Parathyroid adenoma (tissue), 2 donors: ENCODE measurements around the gene PGLYRP1.
A peak's percentile ranks its signal among the peaks of the same experiment; 100 is the strongest.

Experiments
- H2AFZ ChIP-seq: fragments of 300-600 bp; sonication (generic); one replicate; pipeline ENCODE4 v1.7.0; 2017; ENCODE audit warnings: antibody characterized with exemption, mild to moderate bottlenecking
- H3K27ac ChIP-seq: fragments of 300-600 bp; sonication (generic); one replicate; pipeline ENCODE4 v1.7.0; 2017
- H3K27me3 ChIP-seq: fragments of 300-600 bp; sonication (generic); one replicate; pipeline ENCODE4 v1.7.0; 2017; ENCODE audit warnings: low read length; ENCODE audit not compliant: control insufficient read depth, insufficient read depth
- H3K36me3 ChIP-seq: fragments of 300-600 bp; sonication (generic); one replicate; pipeline ENCODE4 v1.7.0; 2017; ENCODE audit warnings: low read length; ENCODE audit not compliant: control insufficient read depth, insufficient read depth
- H3K4me1 ChIP-seq: fragments of 300-600 bp; sonication (generic); one replicate; pipeline ENCODE4 v1.7.0; 2017; ENCODE audit warnings: control low read depth
- H3K4me2 ChIP-seq: fragments of 300-600 bp; sonication (generic); one replicate; pipeline ENCODE4 v1.7.0; 2017; ENCODE audit warnings: low read length
- H3K4me3 ChIP-seq: fragments of 300-600 bp; sonication (generic); one replicate; pipeline ENCODE4 v1.7.0; 2017; ENCODE audit warnings: low read depth, low read length
- H3K79me2 ChIP-seq: fragments of 300-600 bp; sonication (generic); one replicate; pipeline ENCODE4 v1.7.0; 2017; ENCODE audit warnings: control low read depth
- H3K9ac ChIP-seq: fragments of 300-600 bp; sonication (generic); one replicate; pipeline ENCODE4 v1.7.0; 2017; ENCODE audit warnings: mild to moderate bottlenecking
- H3K9me3 ChIP-seq: fragments of 300-600 bp; sonication (generic); one replicate; pipeline ENCODE4 v1.7.0; 2017; ENCODE audit warnings: low read length; ENCODE audit not compliant: control insufficient read depth
- TF ChIP-seq, protein P1 (sequence below): fragments of 300-600 bp; sonication (generic); IDR thresholded peaks from one replicate; pipeline ENCODE4 v1.7.0; 2017; ENCODE audit warnings: antibody characterized with exemption, mild to moderate bottlenecking
- donor health status: primary hyperparathyroidism.

PGLYRP1 gene

DNA sequence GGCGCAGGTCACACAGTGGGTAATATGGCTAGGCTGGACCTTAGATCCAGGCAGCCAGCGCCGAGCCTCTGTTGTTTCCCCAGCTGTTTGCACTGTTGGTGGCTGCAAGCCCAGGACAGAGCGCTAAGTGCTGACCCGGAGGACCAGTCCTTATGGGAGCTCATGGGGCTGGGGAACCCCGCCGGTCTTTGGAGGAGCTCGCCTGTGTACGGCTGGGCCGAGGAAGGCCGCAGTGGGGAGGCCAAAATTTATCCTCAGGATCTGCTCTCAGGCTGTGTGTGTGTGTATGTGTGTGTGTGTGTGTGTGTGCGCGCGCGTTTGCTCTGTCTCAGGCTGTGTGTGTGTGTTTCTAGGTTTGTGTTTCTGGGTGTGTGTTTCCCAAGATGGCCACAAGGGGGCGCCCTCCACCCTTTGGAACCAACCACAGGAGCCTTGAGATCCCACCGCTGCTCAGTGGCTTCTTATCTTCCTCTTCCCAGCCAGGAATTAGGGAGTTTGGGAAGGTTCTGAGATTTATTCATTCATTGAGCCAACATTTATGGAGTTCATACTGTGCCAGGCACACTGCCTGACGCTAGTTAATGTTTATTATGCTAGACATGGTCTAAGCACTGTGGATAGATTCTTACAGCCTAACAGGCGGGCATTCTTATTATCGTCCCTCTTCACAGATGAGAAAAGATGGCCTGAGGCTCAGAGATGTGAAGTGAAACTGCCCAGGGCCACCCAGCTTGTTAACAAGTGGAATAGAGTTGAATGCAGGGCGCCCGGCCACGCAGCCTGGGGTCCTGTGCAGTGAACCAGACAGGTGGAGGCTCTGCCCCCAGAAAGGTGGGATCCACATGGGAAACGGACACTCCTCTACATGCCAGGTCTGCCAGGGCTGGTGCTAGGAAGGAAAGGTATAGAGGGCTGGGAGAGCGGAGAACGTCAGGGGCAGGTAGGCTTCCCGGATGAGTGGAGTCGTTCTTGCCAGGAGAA, 13.0 kb downstream of the PGLYRP1 start:
- TF ChIP-seq, protein P1, sequence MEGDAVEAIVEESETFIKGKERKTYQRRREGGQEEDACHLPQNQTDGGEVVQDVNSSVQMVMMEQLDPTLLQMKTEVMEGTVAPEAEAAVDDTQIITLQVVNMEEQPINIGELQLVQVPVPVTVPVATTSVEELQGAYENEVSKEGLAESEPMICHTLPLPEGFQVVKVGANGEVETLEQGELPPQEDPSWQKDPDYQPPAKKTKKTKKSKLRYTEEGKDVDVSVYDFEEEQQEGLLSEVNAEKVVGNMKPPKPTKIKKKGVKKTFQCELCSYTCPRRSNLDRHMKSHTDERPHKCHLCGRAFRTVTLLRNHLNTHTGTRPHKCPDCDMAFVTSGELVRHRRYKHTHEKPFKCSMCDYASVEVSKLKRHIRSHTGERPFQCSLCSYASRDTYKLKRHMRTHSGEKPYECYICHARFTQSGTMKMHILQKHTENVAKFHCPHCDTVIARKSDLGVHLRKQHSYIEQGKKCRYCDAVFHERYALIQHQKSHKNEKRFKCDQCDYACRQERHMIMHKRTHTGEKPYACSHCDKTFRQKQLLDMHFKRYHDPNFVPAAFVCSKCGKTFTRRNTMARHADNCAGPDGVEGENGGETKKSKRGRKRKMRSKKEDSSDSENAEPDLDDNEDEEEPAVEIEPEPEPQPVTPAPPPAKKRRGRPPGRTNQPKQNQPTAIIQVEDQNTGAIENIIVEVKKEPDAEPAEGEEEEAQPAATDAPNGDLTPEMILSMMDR: peak; percentile 92
- no peak overlapping the region for H3K27ac ChIP-seq
- peaks cover 6% of the 10 kb centered on the region for H3K79me2 ChIP-seq
- no peaks in the 10 kb centered on the region for H3K36me3 ChIP-seq
- no peak overlapping the region for H3K9ac ChIP-seq
- no peaks in the 10 kb centered on the region for H3K9me3 ChIP-seq
- H3K4me1 ChIP-seq: peaks cover 5% of the 10 kb centered on the region
- H3K4me3 ChIP-seq: no peak overlapping the region
- no peak overlapping the region for H3K4me2 ChIP-seq
- no peak overlapping the region for H2AFZ ChIP-seq
- no peaks in the 10 kb centered on the region for H3K27me3 ChIP-seq

DNA sequence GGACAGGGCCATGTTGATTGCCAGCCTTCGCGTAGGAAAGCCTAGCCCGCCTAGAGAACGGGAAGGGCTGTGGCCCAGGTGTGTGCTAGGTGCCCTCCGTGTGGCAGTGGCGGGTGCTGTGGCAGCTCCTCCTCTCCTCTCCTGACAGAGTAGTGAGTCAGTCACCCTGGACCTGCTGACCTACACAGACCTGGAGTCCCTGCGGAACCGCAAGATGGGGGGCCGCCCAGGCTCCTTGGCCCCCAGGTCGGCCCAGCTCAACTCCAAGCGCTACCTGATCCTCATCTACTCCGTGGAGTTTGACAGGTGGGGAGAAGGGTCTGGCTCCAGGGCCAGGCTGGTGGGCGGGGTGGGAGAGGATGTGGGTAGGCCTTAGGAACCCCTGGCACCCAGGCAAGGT, 16.4 kb downstream of the PGLYRP1 start:
- Histone ChIP-seq H3K27ac (no peak overlapping the region), H2AFZ (no peak overlapping the region), H3K79me2 (peaks cover 6% of the 10 kb centered on the region), H3K9ac (no peak overlapping the region), H3K4me1 (no peaks in the 10 kb centered on the region), H3K36me3 (no peaks in the 10 kb centered on the region), H3K9me3 (no peaks in the 10 kb centered on the region), H3K4me2 (no peak overlapping the region), H3K27me3 (no peaks in the 10 kb centered on the region), H3K4me3 (no peak overlapping the region)
- TF ChIP-seq, protein P1: no peak

DNA sequence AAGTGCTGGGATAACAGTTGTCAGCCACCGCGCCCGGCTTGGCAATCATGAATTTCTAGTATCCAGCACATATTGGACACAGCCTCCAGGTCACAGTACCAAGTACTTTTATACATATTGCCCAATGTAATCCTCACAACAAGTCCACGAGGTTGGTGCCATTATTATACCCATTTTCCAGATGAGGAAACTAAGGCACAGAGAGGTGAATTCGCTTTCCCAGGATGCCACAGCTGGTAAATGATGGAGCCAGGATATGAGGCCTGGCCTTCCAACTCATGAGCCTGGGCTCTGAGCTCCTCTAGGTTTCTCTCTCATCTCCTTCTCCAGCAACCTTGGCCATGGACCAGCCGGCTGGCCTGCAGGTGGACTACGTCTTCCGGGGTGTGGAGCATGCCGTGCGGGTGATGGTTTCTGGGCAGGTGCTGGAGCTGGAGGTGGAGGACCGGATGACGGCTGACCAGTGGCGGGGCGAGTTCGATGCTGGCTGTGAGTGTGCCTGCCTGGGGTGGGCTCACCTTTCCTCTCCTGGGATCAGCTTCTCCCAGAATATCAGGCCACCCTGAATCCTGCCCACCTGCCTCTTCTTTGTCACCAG, 20.1 kb downstream of the PGLYRP1 start:
- H3K4me2 ChIP-seq: no peak overlapping the region
- TF ChIP-seq, protein P1: no peak
- H3K9ac ChIP-seq: no peak overlapping the region
- no peaks in the 10 kb centered on the region for H3K27me3 ChIP-seq
- H3K36me3 ChIP-seq: no peaks in the 10 kb centered on the region
- H3K9me3 ChIP-seq: no peaks in the 10 kb centered on the region
- H3K4me1 ChIP-seq: no peaks in the 10 kb centered on the region
- no peak overlapping the region for H3K4me3 ChIP-seq
- no peak overlapping the region for H3K27ac ChIP-seq
- no peak overlapping the region for H2AFZ ChIP-seq
- peaks cover 5% of the 10 kb centered on the region for H3K79me2 ChIP-seq

DNA sequence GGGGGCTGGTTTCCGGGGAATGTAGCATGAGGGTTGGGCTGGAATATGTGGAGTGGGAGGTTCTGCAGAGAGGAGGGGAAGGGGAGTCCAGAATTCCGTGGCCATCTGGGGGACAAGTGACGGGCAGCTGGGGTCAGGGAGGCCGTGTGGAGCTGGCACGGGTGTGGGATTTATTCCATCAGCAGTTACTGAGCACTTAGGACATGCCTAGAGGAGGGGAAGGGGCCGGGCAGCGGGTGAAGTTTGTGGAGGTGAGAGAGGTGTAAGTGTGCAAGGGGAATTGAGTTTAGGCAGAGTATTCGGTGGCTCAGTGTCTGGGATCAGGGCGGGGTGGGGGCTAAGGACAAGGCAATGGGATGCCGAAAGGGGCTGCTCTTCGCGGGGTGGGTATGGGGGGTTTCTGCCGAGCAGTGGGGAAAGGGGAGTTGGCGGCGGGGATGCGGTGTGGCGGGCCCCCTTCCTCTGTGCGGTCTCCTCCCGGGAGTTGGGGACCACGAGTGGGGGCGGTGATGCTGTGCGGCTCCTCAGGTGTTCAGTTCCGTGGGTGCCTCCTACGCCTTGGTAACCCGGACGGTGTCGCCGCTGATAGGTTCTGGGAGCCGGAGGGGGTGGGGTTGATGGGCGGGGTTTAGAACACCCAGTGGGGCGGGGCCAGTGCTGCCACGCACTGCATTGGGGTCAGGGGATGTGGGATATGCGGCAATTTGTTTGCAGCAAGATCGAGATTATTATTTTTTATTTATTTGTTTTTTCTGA, 22.2 kb downstream of the PGLYRP1 start:
- no peak overlapping the region for H3K4me2 ChIP-seq
- no peak overlapping the region for H3K27ac ChIP-seq
- no peaks in the 10 kb centered on the region for H3K36me3 ChIP-seq
- no peaks in the 10 kb centered on the region for H3K27me3 ChIP-seq
- no peaks in the 10 kb centered on the region for H3K4me1 ChIP-seq
- peaks cover 18% of the 10 kb centered on the region for H3K79me2 ChIP-seq
- no peaks in the 10 kb centered on the region for H3K9me3 ChIP-seq
- no peak overlapping the region for H2AFZ ChIP-seq
- H3K9ac ChIP-seq: no peak overlapping the region
- TF ChIP-seq, protein P1: no peak
- no peak overlapping the region for H3K4me3 ChIP-seq
